ENCODE measurements around the gene NPY2R.

GRCh38 chr4:155265113-155265512 lies 56.7 kb downstream of the NPY2R start:
- TF ChIP-seq CTCF (IDR thresholded peaks at IDR 0.05) (no peak), EP300 (IDR thresholded peaks at IDR 0.05) (no peak)
